Measurements from ENCODE around the gene NR2F1-AS1.

The NR2F1-AS1 gene

GRCh38 chr5:93384026-93384425 is 197.0 kb downstream of the NR2F1-AS1 start:
- TF ChIP-seq SIN3A (IDR thresholded peaks at IDR 0.05; ENCODE audit: borderline replicate concordance, insufficient read depth, low read length) = no peak
- no peak for TF ChIP-seq FOXP2 (optimal IDR thresholded peaks at IDR 0.05; ENCODE audit: borderline replicate concordance, extremely low read depth, extremely low read length, insufficient read depth)
- no peak for TF ChIP-seq REST (IDR thresholded peaks at IDR 0.05; ENCODE audit: insufficient read depth in 1 of 2, low read depth in 2 of 2, low read length in 2 of 2)
- no peak for TF ChIP-seq POLR2AphosphoS5 (IDR thresholded peaks at IDR 0.05; ENCODE audit: low read depth, low read length)
- no peak for TF ChIP-seq TAF1 (IDR thresholded peaks at IDR 0.05; ENCODE audit: borderline replicate concordance, insufficient read depth, low read length)

- no peak for TF ChIP-seq SIN3A (IDR thresholded peaks at IDR 0.05; ENCODE audit: borderline replicate concordance, insufficient read depth, low read length)
- TF ChIP-seq REST (IDR thresholded peaks at IDR 0.05; ENCODE audit: insufficient read depth in 1 of 2, low read depth in 2 of 2, low read length in 2 of 2) = no peak
- TF ChIP-seq TAF1 (IDR thresholded peaks at IDR 0.05; ENCODE audit: borderline replicate concordance, insufficient read depth, low read length) = no peak
These were observed 198.7 kb downstream of the NR2F1-AS1 start for GRCh38 chr5:93382188-93382825.

- TF ChIP-seq REST (IDR thresholded peaks at IDR 0.05; ENCODE audit: insufficient read depth in 1 of 2, low read depth in 2 of 2, low read length in 2 of 2) (no peak), POLR2AphosphoS5 (IDR thresholded peaks at IDR 0.05; ENCODE audit: low read depth, low read length) (no peak), SIN3A (IDR thresholded peaks at IDR 0.05; ENCODE audit: borderline replicate concordance, insufficient read depth, low read length) (no peak), FOXP2 (optimal IDR thresholded peaks at IDR 0.05; ENCODE audit: borderline replicate concordance, extremely low read depth, extremely low read length, insufficient read depth) (no peak), TAF1 (IDR thresholded peaks at IDR 0.05; ENCODE audit: borderline replicate concordance, insufficient read depth, low read length) (no peak)
These were observed 200.0 kb downstream of the NR2F1-AS1 start for GRCh38 chr5:93381057-93381456.

GRCh38 chr5:93378073-93378472 is 202.9 kb downstream of the NR2F1-AS1 start:
- no peak for TF ChIP-seq REST (IDR thresholded peaks at IDR 0.05; ENCODE audit: insufficient read depth in 1 of 2, low read depth in 2 of 2, low read length in 2 of 2)
- no peak for TF ChIP-seq TAF1 (IDR thresholded peaks at IDR 0.05; ENCODE audit: borderline replicate concordance, insufficient read depth, low read length)

- no peak for TF ChIP-seq REST (IDR thresholded peaks at IDR 0.05; ENCODE audit: insufficient read depth in 1 of 2, low read depth in 2 of 2, low read length in 2 of 2)
- no peak for TF ChIP-seq FOXP2 (optimal IDR thresholded peaks at IDR 0.05; ENCODE audit: borderline replicate concordance, extremely low read depth, extremely low read length, insufficient read depth)
- TF ChIP-seq SIN3A (IDR thresholded peaks at IDR 0.05; ENCODE audit: borderline replicate concordance, insufficient read depth, low read length) = no peak
- no peak for TF ChIP-seq POLR2AphosphoS5 (IDR thresholded peaks at IDR 0.05; ENCODE audit: low read depth, low read length)
- TF ChIP-seq TAF1 (IDR thresholded peaks at IDR 0.05; ENCODE audit: borderline replicate concordance, insufficient read depth, low read length) = no peak
These were observed 209.1 kb downstream of the NR2F1-AS1 start for GRCh38 chr5:93371893-93372292.
